SU-DHL-6 (cell line): Measurements from ENCODE around the gene BBX.

Experiments
- H2AFZ ChIP-seq: fragments of 200-600 bp; sonication (generic); 2 replicates; pipeline ENCODE4 v1.6.1; 2014; ENCODE audit warnings: low read depth, mild to moderate bottlenecking, moderate library complexity, mixed read lengths, antibody characterized with exemption, low read length; ENCODE audit not compliant: severe bottlenecking
- H3F3A ChIP-seq: fragments of 200-600 bp; shearing (Covaris generic); 2 replicates; pipeline ENCODE4 v1.6.0; 2016; ENCODE audit warnings: antibody characterized with exemption, mild to moderate bottlenecking; ENCODE audit not compliant: insufficient read depth
- H3K27ac ChIP-seq: fragments of 200-600 bp; sonication (generic); 2 replicates; pipeline ENCODE4 v1.5.1; 2016; ENCODE audit warnings: low read depth, mild to moderate bottlenecking, low read length, moderate library complexity, mixed read lengths
- H3K27me3 ChIP-seq: fragments of 200-600 bp; sonication (generic), shearing (Covaris generic); 2 replicates; pipeline ENCODE4 v1.6.0; 2014; ENCODE audit warnings: mild to moderate bottlenecking, low read length
- H3K36me3 ChIP-seq: fragments of 200-600 bp; sonication (generic); 2 replicates; pipeline ENCODE4 v1.6.1; 2014; ENCODE audit warnings: mild to moderate bottlenecking, low read length, mixed read lengths
- H3K4me2 ChIP-seq: fragments of 300-600, 200-600 bp; shearing (Covaris generic), sonication (generic); 2 replicates; pipeline ENCODE4 v1.6.0; 2014; ENCODE audit warnings: low read length, low read depth, mild to moderate bottlenecking; ENCODE audit not compliant: poor library complexity, severe bottlenecking
- H3K4me3 ChIP-seq: fragments of 200-600 bp; sonication (generic); 2 replicates; pipeline ENCODE4 v1.5.1; 2014; ENCODE audit warnings: antibody characterized with exemption, low read length, mild to moderate bottlenecking, mixed read lengths; ENCODE audit not compliant: insufficient read depth, poor library complexity, severe bottlenecking
- H3K79me2 ChIP-seq: fragments of 200-600 bp; sonication (generic); 2 replicates; pipeline ENCODE4 v1.6.1; 2014; ENCODE audit warnings: mild to moderate bottlenecking, low read length, moderate library complexity; ENCODE audit not compliant: insufficient read depth
- H3K9ac ChIP-seq: fragments of 200-600 bp; sonication (generic); 2 replicates; pipeline ENCODE4 v1.7.0; 2014; ENCODE audit warnings: mild to moderate bottlenecking, low read length
- H3K9me2 ChIP-seq: fragments of 200-600 bp; sonication (generic); replicated peaks from 2 replicates; pipeline ENCODE4 v1.6.1; 2014; ENCODE audit warnings: low read length; ENCODE audit not compliant: insufficient read depth
- H3K9me3 ChIP-seq: fragments of 200-600 bp; sonication (generic); 2 replicates; pipeline ENCODE4 v1.6.1; 2014; ENCODE audit warnings: low read length, mixed read lengths; ENCODE audit not compliant: insufficient read depth
- H4K20me1 ChIP-seq: fragments of 200-600 bp; sonication (generic); 2 replicates; pipeline ENCODE4 v1.6.1; 2014; ENCODE audit warnings: low read depth, mild to moderate bottlenecking, antibody characterized with exemption, low read length, moderate library complexity, mixed read lengths
- CTCF ChIP-seq: fragments of 200-600 bp; sonication (generic); IDR thresholded peaks from one replicate; pipeline ENCODE4 v1.5.1; 2017; ENCODE audit warnings: antibody characterized with exemption, mild to moderate bottlenecking, low read length, moderate library complexity; ENCODE audit not compliant: insufficient read depth, poor library complexity, severe bottlenecking
- EZH2phosphoT487 ChIP-seq: fragments of 200-600 bp; sonication (generic), shearing (Covaris generic); conservative IDR thresholded peaks from 2 replicates; pipeline ENCODE4 v1.6.1; 2018; ENCODE audit warnings: mild to moderate bottlenecking, antibody characterized with exemption, low read length, moderate library complexity, mixed read lengths

BBX gene

GRCh38 chr3:107522510-107523288 is at the start of gene BBX:
BBX (plus strand) TSS chr3:107522962; CDS start chr3:107710461, 187,499 bp downstream.
- peak within 1 kb of the TSS; percentile 95 for H2AFZ ChIP-seq
- TF ChIP-seq CTCF (no peak), EZH2phosphoT487 (no peak)
- peak within 1 kb of the TSS; percentile 82 for H3K27ac ChIP-seq
- H3K9ac ChIP-seq: peak within 1 kb of the TSS; percentile 83
- H3K9me2 ChIP-seq: no peaks in the 10 kb centered on the region
- H3K4me3 ChIP-seq: peak within 1 kb of the TSS; percentile 93
- H3K36me3 ChIP-seq: peaks cover 15% of the 10 kb centered on the region
- H3K27me3 ChIP-seq: no peaks in the 10 kb centered on the region
- no peaks in the 10 kb centered on the region for H4K20me1 ChIP-seq
- peak within 1 kb of the TSS; percentile 95 for H3K4me2 ChIP-seq
- no peaks in the 10 kb centered on the region for H3K9me3 ChIP-seq
- H3F3A ChIP-seq: peaks cover 13% of the 10 kb centered on the region
- H3K79me2 ChIP-seq: peaks cover 26% of the 10 kb centered on the region

DNA sequence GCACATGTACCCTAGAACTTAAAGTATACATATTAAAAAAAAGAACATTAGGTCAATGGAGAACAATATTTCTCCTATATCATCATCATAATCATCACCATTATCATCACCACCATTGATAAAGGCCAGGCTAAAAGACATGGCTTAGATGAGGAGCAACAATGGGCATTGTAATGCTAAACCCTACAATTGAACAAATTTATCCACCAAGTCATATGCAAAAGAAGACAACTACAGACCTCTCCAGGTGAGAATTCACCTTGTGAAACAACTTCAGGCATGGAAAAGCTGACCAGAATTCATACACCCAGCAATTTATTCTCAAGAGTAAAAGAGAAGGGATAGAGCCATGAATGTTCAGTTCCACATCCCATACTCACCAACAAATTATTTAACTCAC is 46.3 kb upstream of the BBX start:
- H3K9me2 ChIP-seq: no peaks in the 10 kb centered on the region

DNA sequence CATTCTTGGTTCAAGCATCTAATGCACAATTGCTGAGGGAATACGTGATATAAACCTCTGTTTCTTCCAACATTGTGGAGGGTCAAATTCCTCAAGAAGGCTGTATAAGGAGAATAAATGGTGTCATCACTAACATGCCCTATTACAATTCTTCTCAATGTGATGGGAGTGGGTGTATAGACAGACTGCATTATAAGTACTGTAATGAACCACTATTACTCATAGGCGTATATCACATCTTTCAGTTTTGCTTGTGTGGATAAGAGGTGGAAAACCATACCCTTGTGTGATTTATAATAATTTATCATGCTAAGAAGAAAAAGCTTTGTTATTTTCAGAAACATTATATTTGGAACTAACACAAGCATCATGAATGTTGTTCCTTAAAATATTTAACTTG is 35.3 kb upstream of the BBX start:
- Histone ChIP-seq H3K4me3 (no peak overlapping the region), H2AFZ (no peak overlapping the region), H3K9ac (no peak overlapping the region), H4K20me1 (no peaks in the 10 kb centered on the region), H3K36me3 (no peaks in the 10 kb centered on the region), H3K9me2 (no peaks in the 10 kb centered on the region), H3K4me2 (no peak overlapping the region), H3K9me3 (no peaks in the 10 kb centered on the region), H3K27me3 (no peaks in the 10 kb centered on the region), H3K79me2 (no peaks in the 10 kb centered on the region), H3F3A (no peaks in the 10 kb centered on the region), H3K27ac (no peak overlapping the region)
- TF ChIP-seq EZH2phosphoT487: no peak
- TF ChIP-seq CTCF: no peak

More for the DNA sequence above, 46.3 kb upstream of the BBX start:
- H3K4me2 ChIP-seq: no peak overlapping the region
- H3K4me3 ChIP-seq: no peak overlapping the region
- no peaks in the 10 kb centered on the region for H4K20me1 ChIP-seq
- H3K27me3 ChIP-seq: no peaks in the 10 kb centered on the region
- no peaks in the 10 kb centered on the region for H3F3A ChIP-seq
- no peaks in the 10 kb centered on the region for H3K9me3 ChIP-seq
- no peaks in the 10 kb centered on the region for H3K79me2 ChIP-seq
- H2AFZ ChIP-seq: no peak overlapping the region
- TF ChIP-seq EZH2phosphoT487 (no peak), CTCF (no peak)
- H3K9ac ChIP-seq: no peak overlapping the region
- H3K27ac ChIP-seq: no peak overlapping the region
- no peaks in the 10 kb centered on the region for H3K36me3 ChIP-seq
